Activated CD8-positive, alpha-beta memory T cell treated with anti-CD3 and anti-CD28 coated beads, Interleukin-2, amount 10 ng/mL, durations not matched to agents 7 days and 5 days (primary cell): ENCODE results near the gene HPSE. TPM values are rescaled to one million over a fixed set of nuclear protein-coding genes. Genes with fewer than 3 reads are reported as not detected.

Experiments
- ATAC-seq: fragments of 150-1000 bp; cut with Tn5 transposase; one replicate; pipeline ENCODE4 v1.10.0; 2021; ENCODE audit warnings: moderate library complexity
- CTCF ChIA-PET: fragments of 350-600 bp; sonication (Branson Sonifier 250); formaldehyde crosslinking; loops from one replicate; lab custom pipeline; 2021; ENCODE audit warnings: antibody characterized with exemption; lab: Charles Lee
- DNase-seq: peaks from one replicate; pipeline ENCODE4 v3.0.0-alpha.2; 2020
- H3K27ac Mint-ChIP-seq: one replicate; pipeline ENCODE4 v1.8.0; 2021; ENCODE audit warnings: mild to moderate bottlenecking, mixed read lengths
- H3K27me3 Mint-ChIP-seq: one replicate; pipeline ENCODE4 v1.8.0; 2021; ENCODE audit warnings: mixed read lengths
- H3K36me3 Mint-ChIP-seq: one replicate; pipeline ENCODE4 v1.8.0; 2021; ENCODE audit warnings: mild to moderate bottlenecking, mixed read lengths
- H3K4me1 Mint-ChIP-seq: one replicate; pipeline ENCODE4 v1.8.0; 2021; ENCODE audit warnings: mixed read lengths
- H3K4me3 Mint-ChIP-seq: one replicate; pipeline ENCODE4 v1.8.0; 2021; ENCODE audit warnings: mild to moderate bottlenecking, moderate library complexity, mixed read lengths
- H3K9me3 Mint-ChIP-seq: one replicate; pipeline ENCODE4 v1.8.0; 2022; ENCODE audit warnings: low read depth, mixed read lengths
- total RNA-seq, 2 experiments: library from RNA; stranded (reverse); gene quantifications; one replicate each; pipeline ENCODE4 v1.2.3, GENCODE V29; 2021

The HPSE gene
- total RNA-seq, 2 experiments from 2014 or later: 18.4 to 19.6 TPM

GRCh38 chr4:83267830-83268475 lies 66.7 kb downstream of the HPSE start:
- Mint-ChIP-seq H3K9me3 (no peaks in the 10 kb centered on the region), H3K27ac (peak overlapping the region; percentile 69), H3K4me3 (no peak overlapping the region), H3K27me3 (no peaks in the 10 kb centered on the region), H3K4me1 (peaks cover 36% of the 10 kb centered on the region), H3K36me3 (peaks cover 39% of the 10 kb centered on the region)
- ATAC-seq (peak; percentile 43), DNase-seq (no peak)
- CTCF ChIA-PET: interaction anchor here (0.8 to 10.3 kb wide), 7 partner anchors 14 to 235 kb away, joined by 3 to 105 read pairs (median 4); partner anchors contain the start of gene COQ2

- no peak for ATAC-seq
Measured at GRCh38 chr4:83267121-83267829, 67.4 kb downstream of the HPSE start.

GRCh38 chr4:83266689-83267088 lies 68.0 kb downstream of the HPSE start:
- peak overlapping the region; percentile 37 for H3K27ac Mint-ChIP-seq
- H3K4me1 Mint-ChIP-seq: peaks cover 30% of the 10 kb centered on the region
- no peaks in the 10 kb centered on the region for H3K9me3 Mint-ChIP-seq
- CTCF ChIA-PET: interaction anchor here (0.9 to 10.3 kb wide), 9 partner anchors 12 to 215 kb away, joined by 3 to 105 read pairs (median 6); partner anchors contain the start of gene COQ2
- H3K4me3 Mint-ChIP-seq: no peak overlapping the region
- H3K36me3 Mint-ChIP-seq: peaks cover 40% of the 10 kb centered on the region
- ATAC-seq (peak; percentile 75), DNase-seq (peak; percentile 54)
- no peaks in the 10 kb centered on the region for H3K27me3 Mint-ChIP-seq

More at GRCh38 chr4:83267121-83267829, 67.4 kb downstream of the HPSE start:
- Mint-ChIP-seq H3K27me3 (no peaks in the 10 kb centered on the region), H3K27ac (no peak overlapping the region), H3K4me1 (peaks cover 30% of the 10 kb centered on the region), H3K4me3 (no peak overlapping the region), H3K36me3 (peaks cover 39% of the 10 kb centered on the region), H3K9me3 (no peaks in the 10 kb centered on the region)
- CTCF ChIA-PET: interaction anchor here (1.0 to 10.3 kb wide), 10 partner anchors 14 to 215 kb away, joined by 3 to 105 read pairs (median 6); partner anchors contain the start of gene COQ2
- DNase-seq: no peak

- ATAC-seq (no peak), DNase-seq (no peak)
- CTCF ChIA-PET: interaction anchor here (0.8 to 10.3 kb wide), 5 partner anchors 11 to 208 kb away, joined by 3 to 105 read pairs (median 25); partner anchors contain the start of gene COQ2
- Mint-ChIP-seq H3K36me3 (peaks cover 33% of the 10 kb centered on the region), H3K27ac (no peak overlapping the region), H3K27me3 (no peaks in the 10 kb centered on the region), H3K4me3 (no peak overlapping the region), H3K9me3 (no peaks in the 10 kb centered on the region), H3K4me1 (peaks cover 16% of the 10 kb centered on the region)
Measured at GRCh38 chr4:83263106-83263505, 71.5 kb downstream of the HPSE start.

GRCh38 chr4:83262682-83263081 lies 72.0 kb downstream of the HPSE start:
- DNase-seq (no peak), ATAC-seq (no peak)
- CTCF ChIA-PET: interaction anchor here (0.8 to 10.3 kb wide), 6 partner anchors 11 to 207 kb away, joined by 3 to 105 read pairs (median 20); partner anchors contain the start of genes COQ2 and PLAC8
- no peaks in the 10 kb centered on the region for H3K27me3 Mint-ChIP-seq
- H3K27ac Mint-ChIP-seq: no peak overlapping the region
- no peak overlapping the region for H3K4me3 Mint-ChIP-seq
- peaks cover 12% of the 10 kb centered on the region for H3K4me1 Mint-ChIP-seq
- no peaks in the 10 kb centered on the region for H3K9me3 Mint-ChIP-seq
- peaks cover 35% of the 10 kb centered on the region for H3K36me3 Mint-ChIP-seq

- no peak for ATAC-seq
- no peaks in the 10 kb centered on the region for H3K27me3 Mint-ChIP-seq
- no peak overlapping the region for H3K4me3 Mint-ChIP-seq
- H3K4me1 Mint-ChIP-seq: peaks cover 4% of the 10 kb centered on the region
- CTCF ChIA-PET: interaction anchor here (1.1 to 10.3 kb wide), 17 partner anchors 9 to 226 kb away, joined by 3 to 105 read pairs (median 7); partner anchors contain the start of genes COPS4, COQ2 and PLAC8
- H3K36me3 Mint-ChIP-seq: peaks cover 33% of the 10 kb centered on the region
- H3K27ac Mint-ChIP-seq: no peak overlapping the region
- DNase-seq: no peak
- H3K9me3 Mint-ChIP-seq: no peaks in the 10 kb centered on the region
Measured at GRCh38 chr4:83261307-83261706, 73.3 kb downstream of the HPSE start.

- H3K4me3 Mint-ChIP-seq: no peak overlapping the region
- CTCF ChIA-PET: interaction anchor here (1.1 to 10.3 kb wide), 10 partner anchors 8 to 268 kb away, joined by 3 to 105 read pairs (median 8); partner anchors contain the start of gene COQ2
- H3K9me3 Mint-ChIP-seq: no peaks in the 10 kb centered on the region
- ATAC-seq (no peak), DNase-seq (no peak)
- H3K27ac Mint-ChIP-seq: no peak overlapping the region
- peaks cover 29% of the 10 kb centered on the region for H3K36me3 Mint-ChIP-seq
- no peaks in the 10 kb centered on the region for H3K27me3 Mint-ChIP-seq
- H3K4me1 Mint-ChIP-seq: peaks cover 3% of the 10 kb centered on the region
Measured at GRCh38 chr4:83259586-83259985, 75.1 kb downstream of the HPSE start.

- Mint-ChIP-seq H3K4me1 (peaks cover 4% of the 10 kb centered on the region), H3K9me3 (no peaks in the 10 kb centered on the region), H3K27ac (no peak overlapping the region), H3K4me3 (no peak overlapping the region), H3K36me3 (peaks cover 27% of the 10 kb centered on the region), H3K27me3 (no peaks in the 10 kb centered on the region)
- no peak for ATAC-seq
- CTCF ChIA-PET: interaction anchor here (1.1 to 10.3 kb wide), 3 partner anchors 7 to 149 kb away, joined by 3 to 105 read pairs (median 21); partner anchors contain the start of gene COQ2
- DNase-seq: no peak
Measured at GRCh38 chr4:83258461-83258860, 76.2 kb downstream of the HPSE start.

- DNase-seq: no peak
- Mint-ChIP-seq H3K4me3 (no peak overlapping the region), H3K27ac (no peak overlapping the region), H3K4me1 (peaks cover 8% of the 10 kb centered on the region), H3K27me3 (no peaks in the 10 kb centered on the region), H3K9me3 (no peaks in the 10 kb centered on the region), H3K36me3 (peaks cover 23% of the 10 kb centered on the region)
- ATAC-seq: no peak
- CTCF ChIA-PET: interaction anchor here (0.7 kb wide), 1 partner anchor 184 kb away, joined by 3 read pairs; no protein-coding TSS in a partner anchor
Measured at GRCh38 chr4:83257811-83258210, 76.8 kb downstream of the HPSE start.

- peaks cover 14% of the 10 kb centered on the region for H3K4me1 Mint-ChIP-seq
- H3K36me3 Mint-ChIP-seq: peaks cover 16% of the 10 kb centered on the region
- H3K9me3 Mint-ChIP-seq: no peaks in the 10 kb centered on the region
- ATAC-seq: no peak
- no peak for DNase-seq
- no peak overlapping the region for H3K4me3 Mint-ChIP-seq
- no peak overlapping the region for H3K27ac Mint-ChIP-seq
- H3K27me3 Mint-ChIP-seq: peaks cover 5% of the 10 kb centered on the region
- CTCF ChIA-PET: interaction anchor here (5.5 kb wide), 1 partner anchor 19 kb away, joined by 52 read pairs; no protein-coding TSS in a partner anchor
Measured at GRCh38 chr4:83255584-83255983, 79.1 kb downstream of the HPSE start.

GRCh38 chr4:83252782-83253405 lies 81.8 kb downstream of the HPSE start:
- Mint-ChIP-seq H3K4me3 (no peak overlapping the region), H3K36me3 (peaks cover 5% of the 10 kb centered on the region), H3K4me1 (peaks cover 14% of the 10 kb centered on the region), H3K9me3 (no peaks in the 10 kb centered on the region), H3K27ac (no peak overlapping the region), H3K27me3 (peaks cover 5% of the 10 kb centered on the region)
- peak; percentile 85 for DNase-seq
- CTCF ChIA-PET: interaction anchor here (0.6 to 5.5 kb wide), 22 partner anchors 9 to 530 kb away, joined by 3 to 52 read pairs (median 5); partner anchors contain the start of gene COPS4
- ATAC-seq: peak; percentile 89

- Mint-ChIP-seq H3K36me3 (peaks cover 3% of the 10 kb centered on the region), H3K27me3 (peaks cover 12% of the 10 kb centered on the region), H3K27ac (no peak overlapping the region), H3K4me3 (no peak overlapping the region), H3K4me1 (peaks cover 14% of the 10 kb centered on the region), H3K9me3 (no peaks in the 10 kb centered on the region)
- DNase-seq (no peak), ATAC-seq (no peak)
- CTCF ChIA-PET: interaction anchor here (0.6 to 5.5 kb wide), 15 partner anchors 8 to 216 kb away, joined by 3 to 52 read pairs (median 10); partner anchors contain the start of genes COPS4 and PLAC8
Measured at GRCh38 chr4:83251447-83251830, 83.2 kb downstream of the HPSE start.
